Neural cell (in vitro differentiated cells): Measurements from ENCODE around the gene FOXO6. TPM values are rescaled to one million over a fixed set of nuclear protein-coding genes. Genes with fewer than 3 reads are reported as not detected.

Source experiments
- H2AFZ ChIP-seq: fragments of 200-600, 300-800 bp; sonication (generic), shearing (Covaris generic); 2 replicates; pipeline ENCODE4 v1.6.0; 2014; ENCODE audit warnings: low read depth, mild to moderate bottlenecking, antibody characterized with exemption, low read length, moderate library complexity
- H3F3A ChIP-seq: fragments of 200-600 bp; shearing (Covaris generic); 2 replicates; pipeline ENCODE4 v1.6.1; 2016; ENCODE audit warnings: mild to moderate bottlenecking, moderate library complexity, mixed read lengths, antibody characterized with exemption, low read length; ENCODE audit not compliant: insufficient read depth, poor library complexity, severe bottlenecking
- H3K27ac ChIP-seq: fragments of 200-600, 300-800 bp; sonication (generic), shearing (Covaris generic); 2 replicates; pipeline ENCODE4 v1.5.1; 2014; ENCODE audit warnings: mild to moderate bottlenecking, low read length, moderate library complexity
- H3K27me3 ChIP-seq: fragments of 300-800, 200-600 bp; sonication (generic), shearing (Covaris generic); 2 replicates; pipeline ENCODE4 v1.6.0; 2014; ENCODE audit warnings: mild to moderate bottlenecking, low read depth, low read length, moderate library complexity; ENCODE audit not compliant: insufficient read depth
- H3K36me3 ChIP-seq: fragments of 300-800, 200-600 bp; sonication (generic), shearing (Covaris generic); 2 replicates; pipeline ENCODE4 v1.5.1; 2014; ENCODE audit warnings: mild to moderate bottlenecking, antibody characterized with exemption, low read length, moderate library complexity; ENCODE audit not compliant: insufficient read depth
- H3K4me2 ChIP-seq: fragments of 300-800, 200-600 bp; sonication (generic), shearing (Covaris generic); 2 replicates; pipeline ENCODE4 v1.6.0; 2014; ENCODE audit warnings: mild to moderate bottlenecking, low read length
- H3K4me3 ChIP-seq: fragments of 300-800, 200-600 bp; sonication (generic), shearing (Covaris generic); 2 replicates; pipeline ENCODE4 v1.5.1; 2014; ENCODE audit warnings: mild to moderate bottlenecking, low read length, moderate library complexity
- H3K79me2 ChIP-seq: fragments of 200-600 bp; shearing (Covaris generic); replicated peaks from 2 replicates; pipeline ENCODE4 v1.6.0; 2014; ENCODE audit warnings: mild to moderate bottlenecking, low read length, moderate library complexity; ENCODE audit not compliant: insufficient read depth
- H3K9ac ChIP-seq: fragments of 300-800, 200-600 bp; sonication (generic), shearing (Covaris generic); 2 replicates; pipeline ENCODE4 v1.6.1; 2016; ENCODE audit warnings: mild to moderate bottlenecking, low read length, mixed read lengths
- H3K9me2 ChIP-seq: fragments of 200-600 bp; shearing (Covaris generic); 2 replicates; pipeline ENCODE4 v1.6.1; 2016; ENCODE audit warnings: mild to moderate bottlenecking, low read length, mixed read lengths; ENCODE audit not compliant: insufficient read depth
- H3K9me3 ChIP-seq: fragments of 200-600, 300-800 bp; sonication (generic), shearing (Covaris generic); 2 replicates; pipeline ENCODE4 v1.6.1; 2016; ENCODE audit warnings: mild to moderate bottlenecking, mixed run types, low read length, moderate library complexity, mixed read lengths
- H4K20me1 ChIP-seq: fragments of 200-600 bp; shearing (Covaris generic); 2 replicates; pipeline ENCODE4 v1.6.1; 2016; ENCODE audit warnings: mild to moderate bottlenecking, mixed run types; ENCODE audit not compliant: insufficient read depth
- CTCF ChIP-seq: fragments of 450-650 bp; IDR thresholded peaks from 2 replicates; pipeline ENCODE4 v1.5.1; 2014; ENCODE audit warnings: antibody characterized with exemption, mild to moderate bottlenecking, moderate library complexity; ENCODE audit not compliant: poor library complexity, severe bottlenecking
- EP300 ChIP-seq: fragments of 450-650 bp; conservative IDR thresholded peaks from 2 replicates; pipeline ENCODE4 v1.6.1; 2014; ENCODE audit warnings: antibody characterized with exemption, mild to moderate bottlenecking, moderate library complexity; ENCODE audit not compliant: poor library complexity, severe bottlenecking
- EZH2 ChIP-seq: fragments of 200-600, 300-800 bp; shearing (Covaris generic), sonication (generic); IDR thresholded peaks from 2 replicates; pipeline ENCODE4 v1.6.1; 2014; ENCODE audit warnings: antibody characterized with exemption, low read length, borderline replicate concordance, mild to moderate bottlenecking; ENCODE audit not compliant: insufficient read depth, poor library complexity, severe bottlenecking
- MXI1 ChIP-seq: fragments of 450-650 bp; conservative IDR thresholded peaks from 2 replicates; pipeline ENCODE4 v1.6.1; 2014; ENCODE audit warnings: antibody characterized with exemption, mild to moderate bottlenecking; ENCODE audit not compliant: poor library complexity, severe bottlenecking
- POLR2AphosphoS5 ChIP-seq: IDR thresholded peaks from 2 replicates; pipeline ENCODE4 v1.6.1; 2012
- RAD21 ChIP-seq: fragments of 450-650 bp; conservative IDR thresholded peaks from 2 replicates; pipeline ENCODE4 v1.6.1; 2014; ENCODE audit warnings: antibody characterized with exemption, mild to moderate bottlenecking, moderate library complexity
- REST ChIP-seq: IDR thresholded peaks from 2 replicates; pipeline ENCODE4 v1.6.1; 2012; ENCODE audit warnings: borderline replicate concordance
- SMC3 ChIP-seq: fragments of 450-650 bp; conservative IDR thresholded peaks from 2 replicates; pipeline ENCODE4 v1.6.1; 2014; ENCODE audit warnings: antibody characterized with exemption, mild to moderate bottlenecking, moderate library complexity; ENCODE audit not compliant: poor library complexity
- TAF1 ChIP-seq: IDR thresholded peaks from 2 replicates; pipeline ENCODE4 v1.6.1; 2012; ENCODE audit warnings: low read depth
- polyA plus RNA-seq: library from polyadenylated mRNA; depleted of rRNA; stranded (reverse); fragments of >200 nt; gene quantifications from 2 replicates; pipeline ENCODE4 v1.2.3, GENCODE V29; 2014

FOXO6 gene
- polyA plus RNA-seq, 1 donor from 2014 or later = 0.59 TPM

GRCh38 chr1:41407664-41408252 is 46.5 kb downstream of the FOXO6 start:
- no peaks in the 10 kb centered on the region for H3K36me3 ChIP-seq
- no peaks in the 10 kb centered on the region for H3K79me2 ChIP-seq
- no peak overlapping the region for H3K9ac ChIP-seq
- H3K4me2 ChIP-seq = no peak overlapping the region
- TF ChIP-seq MXI1 (no peak), POLR2AphosphoS5 (no peak), SMC3 (no peak), EZH2 (no peak), CTCF (no peak), EP300 (no peak), REST (no peak), TAF1 (no peak), RAD21 (no peak)
- no peaks in the 10 kb centered on the region for H3F3A ChIP-seq
- no peaks in the 10 kb centered on the region for H3K9me3 ChIP-seq
- no peaks in the 10 kb centered on the region for H4K20me1 ChIP-seq
- no peak overlapping the region for H3K27ac ChIP-seq
- no peak overlapping the region for H3K4me3 ChIP-seq
- H3K27me3 ChIP-seq = no peaks in the 10 kb centered on the region
- no peak overlapping the region for H2AFZ ChIP-seq
- H3K9me2 ChIP-seq = no peaks in the 10 kb centered on the region

GRCh38 chr1:41408691-41409090 is 47.5 kb downstream of the FOXO6 start:
- H4K20me1 ChIP-seq = no peaks in the 10 kb centered on the region
- no peaks in the 10 kb centered on the region for H3K36me3 ChIP-seq
- no peaks in the 10 kb centered on the region for H3K9me3 ChIP-seq
- no peak overlapping the region for H3K9ac ChIP-seq
- no peaks in the 10 kb centered on the region for H3K79me2 ChIP-seq
- H3K9me2 ChIP-seq = no peaks in the 10 kb centered on the region
- no peak for TF ChIP-seq EZH2
- no peaks in the 10 kb centered on the region for H3K27me3 ChIP-seq
- no peak overlapping the region for H3K4me2 ChIP-seq
- H2AFZ ChIP-seq = no peak overlapping the region
- no peak overlapping the region for H3K27ac ChIP-seq
- no peak overlapping the region for H3K4me3 ChIP-seq
- H3F3A ChIP-seq = no peaks in the 10 kb centered on the region
